Lower leg skin (tissue), 3 donors: ENCODE data around the gene A2ML1.

Experiments
- CTCF ChIP-seq, 3 donors: fragments of 450-650 bp; IDR thresholded peaks; one replicate each; pipeline ENCODE4 v1.5.1; 2016; ENCODE audit warnings: antibody characterized with exemption in 3 of 3, mild to moderate bottlenecking in 3 of 3, moderate library complexity in 2 of 3
- POLR2A ChIP-seq, 2 donors: fragments of 450-650 bp; IDR thresholded peaks; one replicate each; pipeline ENCODE4 v1.6.1; 2016 to 2017; ENCODE audit warnings: antibody characterized with exemption in 2 of 2, mild to moderate bottlenecking in 1 of 2, moderate library complexity in 1 of 2

GRCh38 chr12:8852119-8852518, 29.7 kb downstream of the A2ML1 start:
- no peak for TF ChIP-seq CTCF (IDR thresholded peaks at IDR 0.05)
- no peak for TF ChIP-seq POLR2A (IDR thresholded peaks at IDR 0.05)
